Fibroblast of villous mesenchyme (primary cell): ENCODE results near the gene CD200R1L. TPM values are rescaled to one million over a fixed set of nuclear protein-coding genes. Genes with fewer than 3 reads are reported as not detected.

Experiments
- DNase-seq: peaks from one replicate; pipeline ENCODE4 v3.0.0-alpha.2; 2010; ENCODE audit warnings: low read depth
- H3K4me3 ChIP-seq: 2 replicates; pipeline ENCODE4 v1.5.1; 2011; ENCODE audit warnings: low read depth, mild to moderate bottlenecking, low read length
- CTCF ChIP-seq: IDR thresholded peaks from 2 replicates; pipeline ENCODE4 v1.5.1; 2012; ENCODE audit warnings: low read depth, mild to moderate bottlenecking, low read length; ENCODE audit not compliant: insufficient read depth
- total RNA-seq: library from RNA; depleted of rRNA; stranded (reverse); fragments of >200 nt; gene quantifications from 2 replicates; pipeline ENCODE4 v1.2.3, GENCODE V29; 2012

The CD200R1L gene
- total RNA-seq, 1 donor = not detected

DNA sequence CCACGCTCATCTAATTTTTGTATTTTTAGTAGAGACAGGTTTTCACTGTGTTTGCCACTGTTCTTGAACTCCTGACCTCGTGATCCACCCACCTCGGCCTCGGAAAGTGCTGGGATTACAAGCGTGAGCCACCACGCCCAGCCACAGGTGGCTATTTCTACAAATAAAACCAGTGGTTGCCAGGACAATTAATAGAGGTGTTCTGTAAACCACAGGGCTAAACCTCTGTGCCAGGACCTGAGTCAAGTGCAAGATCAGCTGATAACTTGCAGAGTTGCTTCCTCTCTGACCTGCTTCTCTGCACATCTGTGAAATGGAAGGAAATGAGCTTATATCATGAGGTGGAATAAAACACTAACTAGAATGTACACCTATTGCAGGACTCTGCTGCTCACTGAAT is 72.8 kb downstream of the CD200R1L start:
- H3K4me3 ChIP-seq = no peak overlapping the region
- no peak for TF ChIP-seq CTCF
- no peak for DNase-seq

DNA sequence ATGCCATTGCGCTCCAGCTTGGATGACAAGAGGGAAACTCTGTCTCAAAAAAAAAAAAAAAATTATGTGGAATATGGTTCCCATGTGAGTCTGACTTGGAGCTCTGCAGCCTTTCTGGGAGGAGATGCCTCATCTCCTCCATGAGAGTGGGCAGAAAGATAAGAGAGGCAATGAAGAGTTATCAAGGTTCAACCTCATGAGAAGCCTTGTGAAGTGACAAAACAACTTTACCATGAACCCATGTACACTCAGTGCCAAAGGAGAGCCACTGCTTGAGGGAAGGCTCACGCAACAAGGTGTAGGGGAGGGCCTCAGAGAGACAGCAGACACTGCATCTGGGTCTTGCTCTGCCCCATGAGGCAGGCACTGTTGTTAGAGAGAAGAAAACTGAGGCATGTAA is 75.7 kb downstream of the CD200R1L start:
- no peak for DNase-seq
- H3K4me3 ChIP-seq = no peak overlapping the region
- TF ChIP-seq CTCF = no peak

GRCh38 chr3:112770032-112770626 is 76.5 kb downstream of the CD200R1L start:
- H3K4me3 ChIP-seq = no peak overlapping the region
- DNase-seq = peak; percentile 60
- no peak for TF ChIP-seq CTCF

DNA sequence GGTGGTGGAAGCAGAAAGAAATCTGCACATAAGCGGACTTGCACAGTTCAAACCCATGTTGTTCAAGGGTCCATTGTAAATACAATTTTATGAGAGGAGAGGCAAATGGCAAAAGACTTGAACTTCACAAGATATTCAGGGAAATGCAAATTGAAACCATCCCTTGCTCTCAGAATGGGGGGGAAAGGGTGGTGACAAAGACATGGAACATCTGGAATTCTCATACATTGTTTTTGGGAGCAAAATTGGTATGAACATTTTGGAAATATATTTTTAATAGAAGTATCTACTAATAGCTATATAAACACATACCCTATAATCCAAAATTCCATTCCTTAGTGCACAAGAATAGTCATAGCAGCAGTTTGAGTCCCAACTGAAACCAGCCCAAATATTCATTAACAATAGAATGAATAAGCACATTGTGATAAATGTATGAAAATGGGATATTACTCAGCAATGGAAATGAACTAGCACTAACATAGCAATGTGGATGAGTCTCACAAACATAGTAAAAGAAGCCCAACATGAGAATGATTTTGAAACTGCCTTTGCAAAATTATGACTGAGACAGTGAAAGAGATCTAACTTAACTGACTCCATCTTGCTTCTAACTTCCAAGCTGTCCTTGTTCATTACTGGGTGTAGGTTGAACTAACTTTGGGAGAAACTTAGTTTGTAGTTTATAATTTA is 77.2 kb downstream of the CD200R1L start:
- no peak for DNase-seq
- TF ChIP-seq CTCF = no peak
- no peak overlapping the region for H3K4me3 ChIP-seq

DNA sequence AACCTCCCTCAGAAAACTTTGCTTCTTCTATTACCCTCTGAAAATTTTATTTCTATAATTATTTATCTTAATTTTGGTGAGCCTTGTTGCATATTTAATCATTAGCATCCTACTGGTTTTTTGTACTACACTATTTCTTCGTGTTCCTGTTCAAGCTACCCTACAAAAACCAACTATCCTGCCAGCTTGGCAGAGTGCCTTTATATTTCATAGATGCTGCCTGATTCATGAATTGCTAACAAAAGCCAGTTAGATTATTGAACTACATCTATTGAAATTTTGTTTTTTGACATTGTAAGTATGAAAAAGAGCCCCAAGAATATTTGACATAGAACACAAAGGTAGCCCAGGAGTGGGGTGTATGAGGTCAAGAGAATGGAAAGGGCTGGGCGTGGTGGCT is 78.9 kb downstream of the CD200R1L start:
- DNase-seq = no peak
- H3K4me3 ChIP-seq = no peak overlapping the region
- no peak for TF ChIP-seq CTCF

GRCh38 chr3:112767177-112767576 is 79.5 kb downstream of the CD200R1L start:
- TF ChIP-seq CTCF = peak; percentile 18
- H3K4me3 ChIP-seq = no peak overlapping the region
- DNase-seq = peak; percentile 77

Other genes with a start within 250 kb of the CD200R1L start
- gene CCDC80, start 205.7 kb downstream of the CD200R1L start, total RNA-seq = 158 and 180 TPM in 2 replicates
- gene CD200R1, start 128.2 kb upstream of the CD200R1L start, total RNA-seq = under 0.01 TPM in 2 replicates
- 40.6 and 44.9 TPM in 2 replicates for gene GTPBP8, start 144.1 kb upstream of the CD200R1L start, total RNA-seq